Measurements from ENCODE around the gene ASIC4. TPM values are rescaled to one million over a fixed set of nuclear protein-coding genes. Genes with fewer than 3 reads are reported as not detected.

The ASIC4 gene
- total and polyA plus RNA-seq, 2 of the 8 experiments (the other 6 are each of a cell fraction or from before 2014, with no cell fraction given) = 0.12 to 0.22 TPM

- Histone ChIP-seq H2BK20ac (ENCODE audit: low read length) (peak overlapping the region; percentile 83), H3K23ac (ENCODE audit: insufficient read length) (no peak overlapping the region), H3K4ac (replicated peaks; ENCODE audit: insufficient read length, low read depth, low read length) (peak overlapping the region; percentile 89), H3K23me2 (ENCODE audit: low read depth, low read length) (peaks cover 6% of the 10 kb centered on the region), H3K14ac (ENCODE audit: insufficient read length) (no peak overlapping the region), H4K91ac (replicated peaks; ENCODE audit: insufficient read length, low read length) (peak overlapping the region; percentile 91), H3K27ac (ENCODE audit: low read depth, low read length) (peak overlapping the region; percentile 89; the same call in 1 of the 2 replicates), H4K5ac (ENCODE audit: insufficient read length, low read depth, low read length) (peak overlapping the region; percentile 70), H3K36me3 (ENCODE audit: control insufficient read depth in 2 of 4, insufficient read depth in 4 of 4, low read length in 3 of 4) (peaks cover 0 to 7% (median 0%) of the 10 kb centered on the region in 4 experiments; a peak in 2 of 8 replicates), H4K20me1 (replicated peaks in 1 of 2; ENCODE audit: control insufficient read depth in 1 of 2, insufficient read depth in 2 of 2, low read length in 2 of 2) (no peaks in the 10 kb centered on the region), H3K4me2 (ENCODE audit: insufficient read depth in 1 of 2, low read depth in 2 of 2, low read length in 2 of 2) (peak overlapping the region; percentile 41 to 42; a peak in 3 of 4 replicates), H3K79me1 (ENCODE audit: low read depth, low read length) (no peaks in the 10 kb centered on the region; the same call in 1 of the 2 replicates), H3K4me3 (ENCODE audit: extremely low read depth in 1 of 4, insufficient read depth in 2 of 4, low read depth in 3 of 4, low read length in 4 of 4) (peak overlapping the region in 1 of 4 experiments; percentile 3; a peak in 1 of 8 replicates), H2AK5ac (ENCODE audit: low read depth, low read length) (peak overlapping the region; percentile 76; the same call in 1 of the 2 replicates), H2BK120ac (replicated peaks; ENCODE audit: low read depth, low read length) (peak overlapping the region; percentile 97), H3K9ac (replicated peaks in 1 of 4; ENCODE audit: extremely low read depth in 1 of 4, low read depth in 3 of 4, low read length in 3 of 4) (no peak overlapping the region), H4K8ac (ENCODE audit: extremely low read depth, insufficient read depth, low read length) (peak overlapping the region; percentile 58; the same call in 1 of the 2 replicates), H2AFZ (ENCODE audit: low read length) (no peak overlapping the region), H3K79me2 (ENCODE audit: control insufficient read depth in 1 of 2, insufficient read depth in 2 of 2, low read length in 2 of 2) (no peaks in the 10 kb centered on the region), H3K9me3 (ENCODE audit: insufficient read depth in 2 of 2, low read depth in 1 of 2, low read length in 1 of 2) (no peaks in the 10 kb centered on the region), H2BK15ac (ENCODE audit: low read length) (peak overlapping the region; percentile 13; the same call in 1 of the 2 replicates), H3K4me1 (replicated peaks in 1 of 4; ENCODE audit: control insufficient read depth in 3 of 4, insufficient read depth in 4 of 4, low read length in 3 of 4) (peaks cover 4 to 51% (median 39%) of the 10 kb centered on the region in 4 experiments), H3K27me3 (replicated peaks in 1 of 4; ENCODE audit: control insufficient read depth in 3 of 4, extremely low read depth in 1 of 4, insufficient read depth in 3 of 4, low read length in 3 of 4) (peaks cover 0 to 5% (median 1%) of the 10 kb centered on the region in 4 experiments; a peak in 3 of 7 replicates), H3K18ac (ENCODE audit: extremely low read depth, low read length) (peak overlapping the region; percentile 93), H2BK12ac (ENCODE audit: low read depth, low read length) (peak overlapping the region; percentile 95), H2BK5ac (ENCODE audit: low read depth, low read length) (peak overlapping the region; percentile 99), H3K56ac (replicated peaks; ENCODE audit: insufficient read length, low read depth, low read length) (peak overlapping the region; percentile 32)
- WGBS, 2 experiments (ENCODE audit: extremely low coverage in 1 of 2, insufficient coverage in 1 of 2, insufficient read length in 1 of 2, insufficient replicate concordance in 2 of 2, low coverage in 1 of 2, low lambda C conversion rate in 2 of 2, missing lambda C conversion rate in 1 of 2) = 73% methylated on average over 22 of the region's 23 CpGs; no CpG with 5 or more reads in 1 of the 2 experiments
- ChIA-PET CTCF (ENCODE audit: partially characterized antibody) (interaction anchor here (1.0 to 113.1 kb wide), 6 partner anchors 18 to 106 kb away, joined by 3 to 7248 read pairs (median 42); partner anchors contain the start of genes DES, GMPPA and SPEG), POLR2A (ENCODE audit: partially characterized antibody) (interaction anchor here (0.6 to 11.0 kb wide), 13 partner anchors 12 to 86 kb away, joined by 3 to 216 read pairs (median 3); partner anchors contain the start of genes GMPPA and SPEG)
- no peak for DNase-seq (ENCODE audit: low read depth in 1 of 2, low spot score in 2 of 2)
- FAIRE-seq = no peak
- TF ChIP-seq CTBP2 (IDR thresholded peaks at IDR 0.05; ENCODE audit: borderline replicate concordance, insufficient read depth, insufficient read length, low read length) (peak; percentile 12), RAD21 (IDR thresholded peaks at IDR 0.05 in 1 of 2, conservative IDR thresholded peaks at IDR 0.05 in 1 of 2; ENCODE audit: low read depth in 2 of 2, low read length in 2 of 2) (no peak)
These were observed 8.0 kb upstream of the ASIC4 start for GRCh38 chr2:219506153-219506801.
